Mesothelial cell of epicardium (in vitro differentiated cells): ENCODE data around the gene CCSER1. TPM values are rescaled to one million over a fixed set of nuclear protein-coding genes. Genes with fewer than 3 reads are reported as not detected.
A peak's percentile ranks its signal among the peaks of the same experiment; 100 is the strongest.

Experiments used
- DNase-seq, 2 experiments: peaks; one replicate each; pipeline ENCODE4 v3.0.0; 2021; ENCODE audit warnings: low spot score in 2 of 2; ENCODE audit not compliant: unreplicated experiment in 2 of 2
- H3K27ac Mint-ChIP-seq: 2 replicates; pipeline ENCODE4 v1.8.0; 2021; ENCODE audit warnings: mixed read lengths
- H3K27me3 Mint-ChIP-seq: 2 replicates; pipeline ENCODE4 v1.8.0; 2021; ENCODE audit warnings: low read depth, mixed read lengths
- H3K36me3 Mint-ChIP-seq: 2 replicates; pipeline ENCODE4 v1.8.0; 2021; ENCODE audit warnings: mixed read lengths
- H3K4me1 Mint-ChIP-seq: 2 replicates; pipeline ENCODE4 v1.8.0; 2021; ENCODE audit warnings: mixed read lengths
- H3K4me3 Mint-ChIP-seq: 2 replicates; pipeline ENCODE4 v1.8.0; 2021; ENCODE audit warnings: mild to moderate bottlenecking, moderate library complexity, mixed read lengths
- H3K9me3 Mint-ChIP-seq: 2 replicates; pipeline ENCODE4 v1.8.0; 2021; ENCODE audit warnings: mixed read lengths
- CTCF ChIP-seq: fragments of 200-600 bp; sonication (generic); IDR thresholded peaks from one replicate; pipeline ENCODE4 v1.5.0; 2021; ENCODE audit warnings: antibody characterized with exemption; ENCODE audit not compliant: unreplicated experiment
- total RNA-seq: library from RNA; stranded (reverse); gene quantifications from 3 replicates; pipeline ENCODE4 v1.2.1, GENCODE V29; 2021

The CCSER1 gene
- total RNA-seq: 5.3 to 7.2 TPM (median 6.3 TPM) in 3 replicates

- Mint-ChIP-seq H3K9me3 (no peaks in the 10 kb centered on the region), H3K36me3 (no peaks in the 10 kb centered on the region), H3K4me1 (peaks cover 14% of the 10 kb centered on the region), H3K4me3 (peak within 1 kb of the TSS; percentile 85), H3K27me3 (peaks cover 45% of the 10 kb centered on the region), H3K27ac (peak within 1 kb of the TSS; percentile 73)
- peak; percentile 42 to 69 for DNase-seq
- no peak for TF ChIP-seq CTCF
Measured at GRCh38 chr4:90127223-90127705, at the start of gene CCSER1. Gene CCSER1 (plus strand): TSS chr4:90127394.

GRCh38 chr4:90078440-90078839 is 48.8 kb upstream of the CCSER1 start:
- Mint-ChIP-seq H3K27ac (no peak overlapping the region), H3K9me3 (no peaks in the 10 kb centered on the region), H3K4me3 (no peak overlapping the region), H3K36me3 (no peaks in the 10 kb centered on the region), H3K4me1 (peaks cover 3% of the 10 kb centered on the region), H3K27me3 (no peaks in the 10 kb centered on the region)
- no peak for TF ChIP-seq CTCF
- no peak for DNase-seq

GRCh38 chr4:90080116-90080515 is 47.1 kb upstream of the CCSER1 start:
- Mint-ChIP-seq H3K27me3 (no peaks in the 10 kb centered on the region), H3K4me3 (no peak overlapping the region), H3K4me1 (peaks cover 3% of the 10 kb centered on the region), H3K27ac (no peak overlapping the region), H3K9me3 (no peaks in the 10 kb centered on the region), H3K36me3 (no peaks in the 10 kb centered on the region)
- no peak for TF ChIP-seq CTCF
- DNase-seq: no peak

- peaks cover 3% of the 10 kb centered on the region for H3K4me1 Mint-ChIP-seq
- no peak overlapping the region for H3K4me3 Mint-ChIP-seq
- H3K36me3 Mint-ChIP-seq: no peaks in the 10 kb centered on the region
- no peak overlapping the region for H3K27ac Mint-ChIP-seq
- no peak for DNase-seq
- no peaks in the 10 kb centered on the region for H3K9me3 Mint-ChIP-seq
- H3K27me3 Mint-ChIP-seq: no peaks in the 10 kb centered on the region
- TF ChIP-seq CTCF: no peak
Measured at GRCh38 chr4:90081432-90082144, 45.6 kb upstream of the CCSER1 start.

GRCh38 chr4:90082449-90082848 is 44.7 kb upstream of the CCSER1 start:
- Mint-ChIP-seq H3K9me3 (no peaks in the 10 kb centered on the region), H3K4me3 (no peak overlapping the region), H3K4me1 (peaks cover 3% of the 10 kb centered on the region), H3K36me3 (no peaks in the 10 kb centered on the region), H3K27ac (no peak overlapping the region), H3K27me3 (no peaks in the 10 kb centered on the region)
- TF ChIP-seq CTCF: no peak
- DNase-seq: no peak
